CD4-positive, alpha-beta T cell treated with Interleukin-12 subunit alpha and Interleukin-12 subunit beta, for 1 hour (primary cell): ENCODE results near the gene MYBPH.

Source experiments
- DNase-seq: peaks from one replicate; pipeline ENCODE4 v3.0.0-alpha.2; 2020

MYBPH gene

DNA sequence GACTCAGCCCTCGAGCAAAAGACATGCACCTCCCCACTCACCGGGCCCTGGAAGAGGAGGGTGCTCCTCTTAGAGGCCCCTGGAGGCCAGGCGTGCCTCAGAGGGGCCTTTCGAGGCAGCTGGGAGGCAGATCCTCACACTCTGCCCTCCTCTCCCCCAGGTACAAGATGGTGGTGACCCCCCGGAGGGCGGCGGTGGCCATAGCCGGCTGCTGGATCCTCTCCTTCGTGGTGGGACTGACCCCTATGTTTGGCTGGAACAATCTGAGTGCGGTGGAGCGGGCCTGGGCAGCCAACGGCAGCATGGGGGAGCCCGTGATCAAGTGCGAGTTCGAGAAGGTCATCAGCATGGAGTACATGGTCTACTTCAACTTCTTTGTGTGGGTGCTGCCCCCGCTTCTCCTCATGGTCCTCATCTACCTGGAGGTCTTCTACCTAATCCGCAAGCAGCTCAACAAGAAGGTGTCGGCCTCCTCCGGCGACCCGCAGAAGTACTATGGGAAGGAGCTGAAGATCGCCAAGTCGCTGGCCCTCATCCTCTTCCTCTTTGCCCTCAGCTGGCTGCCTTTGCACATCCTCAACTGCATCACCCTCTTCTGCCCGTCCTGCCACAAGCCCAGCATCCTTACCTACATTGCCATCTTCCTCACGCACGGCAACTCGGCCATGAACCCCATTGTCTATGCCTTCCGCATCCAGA is 10.4 kb downstream of the MYBPH start:
- no peak for DNase-seq

DNA sequence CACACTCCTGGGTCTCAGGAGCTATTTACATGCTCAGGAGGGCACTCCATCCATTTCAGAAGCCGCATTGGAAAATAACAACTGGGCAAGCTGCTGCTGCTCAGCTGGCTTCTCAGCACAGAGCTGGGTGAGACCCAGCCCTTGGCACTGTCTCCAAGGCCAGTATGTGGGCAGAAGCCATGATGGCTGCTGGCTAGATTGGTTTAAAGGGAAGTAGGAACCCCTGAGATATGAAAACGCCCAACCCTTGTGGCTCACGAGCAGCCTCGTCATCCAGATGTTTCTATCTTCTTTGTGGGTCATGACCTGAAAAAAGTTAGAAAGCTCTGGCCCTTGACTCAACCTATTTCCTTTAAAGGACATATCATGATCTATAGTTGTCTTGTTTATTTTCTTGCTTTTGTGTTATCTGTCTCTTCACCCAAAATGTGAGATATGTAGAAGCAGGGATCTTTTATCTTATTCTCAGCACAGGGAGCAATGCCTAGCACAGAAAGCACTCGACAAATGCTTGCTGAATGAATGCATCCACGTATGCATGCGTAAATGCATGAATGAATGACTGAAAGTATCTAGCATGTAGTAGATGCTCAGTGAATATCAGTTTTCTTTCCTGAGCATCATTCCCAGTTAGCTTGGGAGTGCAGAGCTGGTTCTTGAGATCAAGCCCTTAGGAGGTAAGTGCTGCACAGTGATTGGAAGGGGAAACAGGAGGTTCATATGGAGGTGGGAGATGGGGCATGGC is 11.6 kb downstream of the MYBPH start:
- DNase-seq = no peak

DNA sequence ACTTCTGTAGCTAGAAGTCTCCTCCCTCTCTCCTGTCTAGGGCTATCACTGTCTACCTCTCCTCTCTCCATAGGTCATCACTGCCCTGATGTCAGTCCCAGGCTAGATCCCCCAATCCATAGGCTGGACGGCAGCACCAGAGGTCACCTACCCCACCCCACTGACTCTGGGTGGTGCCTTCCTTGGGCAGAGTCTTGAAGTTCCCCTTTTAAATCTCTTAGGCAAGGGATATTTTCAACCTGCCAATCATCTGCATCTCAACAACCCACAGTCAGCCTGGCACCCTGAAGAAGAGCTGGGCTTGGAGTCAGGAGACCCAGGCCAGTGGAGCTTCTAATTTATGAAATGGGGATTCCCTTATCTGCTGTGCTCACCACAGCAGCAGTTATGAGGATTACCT is 13.2 kb downstream of the MYBPH start:
- no peak for DNase-seq

DNA sequence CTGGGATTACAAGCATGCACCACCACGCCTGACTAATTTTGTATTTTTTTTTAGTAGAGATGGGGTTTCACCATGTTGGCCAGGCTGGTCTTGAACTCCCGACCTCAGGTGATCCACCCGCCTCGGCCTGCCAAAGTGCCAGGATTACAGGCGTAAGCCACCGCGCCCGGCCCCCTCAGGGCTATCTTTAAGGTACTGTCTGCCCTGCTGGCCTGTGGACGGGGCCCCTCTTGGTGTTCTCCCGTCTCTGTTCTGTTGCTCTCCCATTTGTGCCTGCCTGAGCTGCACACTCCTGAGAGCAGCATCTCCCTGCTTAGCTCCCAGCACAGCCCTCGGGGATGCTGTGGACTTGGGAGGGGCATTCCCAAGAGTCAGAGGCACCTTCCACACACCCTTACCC is 13.9 kb downstream of the MYBPH start:
- no peak for DNase-seq

DNA sequence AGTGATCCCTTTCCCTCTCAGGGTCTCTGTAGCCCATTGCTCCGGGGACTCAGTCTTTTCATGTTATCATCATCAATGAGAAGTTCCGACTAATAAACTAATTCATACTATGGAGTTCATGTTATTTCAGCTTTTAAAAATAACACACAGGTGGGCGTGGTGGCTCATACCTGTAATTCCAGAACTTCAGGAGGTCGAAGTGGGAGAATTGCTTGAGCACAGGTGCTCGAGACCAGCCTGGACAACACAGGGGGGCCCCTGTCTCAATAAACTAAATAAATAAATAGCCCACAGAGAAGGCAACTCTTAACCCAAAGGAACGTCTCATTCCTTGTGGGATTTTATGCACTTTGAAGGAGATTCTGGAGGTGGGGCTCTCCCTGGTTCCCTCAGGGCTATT is 14.5 kb downstream of the MYBPH start:
- DNase-seq = no peak

DNA sequence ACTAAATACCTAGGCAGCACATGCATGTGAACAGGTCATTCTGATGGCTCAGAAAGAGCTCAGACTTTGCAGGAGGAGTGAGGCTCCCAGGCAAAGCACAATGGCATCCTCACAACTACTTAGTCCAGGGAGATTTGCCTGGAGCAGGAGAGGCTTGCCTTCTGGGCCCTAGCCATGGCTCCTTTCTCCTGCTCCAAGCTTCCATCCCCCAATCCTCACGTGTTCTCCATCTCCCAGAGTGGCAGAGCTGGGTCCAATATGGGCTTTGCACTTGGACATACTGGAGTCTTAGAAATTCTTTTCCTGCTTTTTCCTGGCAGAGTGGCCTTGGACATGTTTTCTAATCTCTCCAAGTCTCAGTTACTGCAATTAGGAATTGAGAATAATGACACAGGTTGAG is 15.8 kb downstream of the MYBPH start:
- no peak for DNase-seq

DNA sequence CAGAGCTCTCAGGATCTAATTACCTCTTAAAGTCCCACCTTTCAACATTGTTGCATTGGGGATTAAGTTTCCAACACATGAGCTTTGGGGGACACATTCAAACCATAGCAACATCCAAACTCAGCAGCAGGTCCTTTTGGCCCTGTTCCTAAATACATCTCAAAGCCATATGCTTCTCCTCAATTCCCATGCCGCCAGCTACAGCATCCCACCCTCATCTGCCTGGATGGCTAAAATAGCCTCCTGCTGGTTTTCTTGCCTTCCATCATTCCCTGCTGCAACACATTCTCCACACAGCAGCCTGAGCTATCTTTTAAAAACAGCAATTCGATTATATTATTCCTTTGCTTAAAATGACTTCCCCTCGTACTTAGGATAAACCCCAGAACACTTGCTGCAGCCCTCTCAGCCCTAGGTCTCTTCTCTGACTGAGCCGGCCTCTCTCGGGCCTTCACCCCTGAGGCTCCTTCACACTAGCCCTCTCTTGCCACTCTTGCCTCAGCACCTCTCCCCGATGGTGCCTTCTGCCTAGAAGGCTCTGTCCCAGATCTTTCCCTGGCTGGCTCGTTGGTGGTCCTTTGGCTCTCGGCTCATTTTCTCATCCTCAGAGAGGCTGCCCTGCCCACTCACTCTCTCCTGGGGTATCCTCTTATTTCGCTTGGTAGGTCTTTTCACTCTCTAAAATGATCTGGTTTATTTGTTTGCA is 16.5 kb downstream of the MYBPH start:
- no peak for DNase-seq

DNA sequence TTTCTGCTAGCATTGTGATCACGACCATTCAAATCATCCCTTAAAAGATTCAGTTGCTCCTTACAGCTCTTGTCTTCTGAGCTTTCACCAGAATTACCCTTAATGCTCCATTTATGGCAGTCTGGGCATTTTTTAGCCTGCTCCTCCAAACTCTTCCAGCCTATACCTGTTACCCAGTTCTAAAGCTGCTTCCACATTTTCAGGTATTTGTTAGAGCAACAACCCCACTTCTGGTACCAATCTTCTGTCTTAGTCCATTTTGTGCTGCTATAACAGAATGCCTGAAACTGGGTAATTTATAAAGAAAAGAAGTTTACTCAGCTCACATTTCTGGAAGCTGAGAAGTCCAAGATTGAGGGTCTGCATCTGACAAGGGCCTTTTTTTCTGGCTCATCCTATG is 17.2 kb downstream of the MYBPH start:
- no peak for DNase-seq

DNA sequence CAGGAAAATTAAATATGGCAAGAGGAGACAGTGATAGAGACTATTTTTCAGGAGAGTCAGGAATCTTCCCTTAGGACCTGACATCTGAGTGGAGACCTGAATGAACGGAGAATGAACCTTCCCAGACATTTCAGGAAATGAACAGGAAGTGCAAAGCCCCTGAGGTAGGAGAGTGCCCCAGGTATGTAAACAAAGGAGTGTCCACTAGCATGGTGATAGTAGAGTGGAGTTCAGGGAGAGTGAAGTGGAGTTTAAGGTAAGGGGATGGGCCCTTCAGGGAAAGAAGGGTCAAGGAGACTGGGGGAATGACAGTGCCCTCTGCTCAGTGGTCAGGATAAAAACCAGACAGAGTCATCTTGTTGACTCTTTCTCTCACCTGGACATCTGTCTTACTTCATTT is 19.3 kb downstream of the MYBPH start:
- no peak for DNase-seq

DNA sequence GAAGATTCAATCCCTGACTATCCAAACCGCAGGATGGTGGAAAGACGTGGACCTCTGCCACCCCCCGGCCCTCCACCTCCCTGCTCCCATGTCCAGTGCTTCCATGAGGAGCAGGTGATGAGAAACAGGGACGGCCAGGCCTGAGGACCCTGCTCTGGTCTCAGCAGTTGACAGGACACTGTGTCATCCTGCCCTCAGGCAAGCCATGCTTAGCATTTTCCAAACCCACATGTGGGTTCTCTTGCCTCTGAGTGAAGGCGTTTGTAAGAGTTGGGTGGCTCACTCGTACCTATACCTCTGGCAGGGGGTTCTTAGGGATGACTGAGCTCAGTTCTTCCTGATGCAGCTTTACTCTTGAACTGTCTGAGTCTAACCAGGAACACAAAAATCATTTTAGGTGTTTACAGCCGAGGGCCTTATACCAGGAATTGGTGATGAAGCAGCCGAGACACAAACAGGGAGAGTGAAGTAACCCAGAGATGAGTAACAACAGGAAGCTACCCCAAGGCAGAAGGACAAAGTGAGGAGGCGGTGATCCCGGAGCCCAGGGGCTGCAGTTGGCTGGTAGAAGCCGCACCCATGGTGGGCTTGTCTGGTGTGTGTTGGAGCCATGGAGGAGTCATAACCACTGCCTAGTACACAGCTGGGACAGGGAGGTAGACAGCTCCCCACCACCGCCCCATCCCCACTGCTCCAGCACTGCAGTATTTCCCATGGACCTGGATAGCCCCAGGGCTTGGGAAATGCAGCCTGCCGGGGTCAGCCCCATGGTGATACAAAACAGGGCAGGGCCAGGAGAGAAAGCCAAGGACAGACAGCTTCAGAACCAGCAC is 21.4 kb downstream of the MYBPH start:
- DNase-seq = no peak

DNA sequence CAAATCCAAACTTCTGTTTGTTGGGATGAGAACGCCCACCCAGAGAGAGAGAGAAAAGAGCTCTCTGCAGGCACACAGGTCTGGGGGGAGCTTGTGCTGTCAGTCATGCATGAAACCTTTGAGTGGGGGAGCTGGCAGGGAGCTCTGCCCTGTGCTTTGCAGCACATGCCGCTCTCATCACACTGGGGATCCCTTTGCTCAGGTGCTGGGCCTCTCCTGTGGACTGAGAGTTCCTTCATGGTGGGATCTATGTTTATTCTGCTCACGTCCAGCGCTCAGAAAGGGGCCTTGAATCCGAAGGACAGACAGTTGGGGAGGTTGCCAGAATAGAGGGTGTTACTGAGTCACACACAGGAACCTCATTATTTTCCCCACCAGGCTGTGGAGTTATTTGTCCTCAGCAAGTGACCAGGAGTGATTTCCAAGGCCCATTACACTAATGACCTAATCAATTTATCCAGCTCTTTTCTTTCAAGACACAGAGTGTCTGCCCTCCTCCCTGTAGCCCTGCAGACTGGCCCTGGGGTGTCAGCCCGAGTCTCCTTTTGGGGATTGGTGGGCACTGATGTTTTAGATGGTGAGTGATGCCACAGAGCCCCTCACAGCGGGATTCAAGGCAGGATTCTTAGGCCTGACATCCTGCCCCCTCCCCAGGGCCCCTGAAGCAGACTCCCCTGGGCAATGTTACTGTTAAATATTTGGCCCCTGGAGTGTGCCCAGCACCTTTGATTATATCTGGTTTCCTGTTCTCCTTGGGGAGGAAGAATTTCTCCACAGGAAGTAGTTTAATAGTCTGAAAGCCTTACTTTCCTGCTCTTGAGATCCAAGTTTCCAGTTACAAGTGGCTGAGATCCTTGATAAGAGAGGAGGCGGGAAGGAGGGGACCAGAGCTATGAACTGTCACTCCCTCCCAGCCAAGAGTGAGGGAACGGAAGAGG is 22.3 kb downstream of the MYBPH start:
- no peak for DNase-seq

DNA sequence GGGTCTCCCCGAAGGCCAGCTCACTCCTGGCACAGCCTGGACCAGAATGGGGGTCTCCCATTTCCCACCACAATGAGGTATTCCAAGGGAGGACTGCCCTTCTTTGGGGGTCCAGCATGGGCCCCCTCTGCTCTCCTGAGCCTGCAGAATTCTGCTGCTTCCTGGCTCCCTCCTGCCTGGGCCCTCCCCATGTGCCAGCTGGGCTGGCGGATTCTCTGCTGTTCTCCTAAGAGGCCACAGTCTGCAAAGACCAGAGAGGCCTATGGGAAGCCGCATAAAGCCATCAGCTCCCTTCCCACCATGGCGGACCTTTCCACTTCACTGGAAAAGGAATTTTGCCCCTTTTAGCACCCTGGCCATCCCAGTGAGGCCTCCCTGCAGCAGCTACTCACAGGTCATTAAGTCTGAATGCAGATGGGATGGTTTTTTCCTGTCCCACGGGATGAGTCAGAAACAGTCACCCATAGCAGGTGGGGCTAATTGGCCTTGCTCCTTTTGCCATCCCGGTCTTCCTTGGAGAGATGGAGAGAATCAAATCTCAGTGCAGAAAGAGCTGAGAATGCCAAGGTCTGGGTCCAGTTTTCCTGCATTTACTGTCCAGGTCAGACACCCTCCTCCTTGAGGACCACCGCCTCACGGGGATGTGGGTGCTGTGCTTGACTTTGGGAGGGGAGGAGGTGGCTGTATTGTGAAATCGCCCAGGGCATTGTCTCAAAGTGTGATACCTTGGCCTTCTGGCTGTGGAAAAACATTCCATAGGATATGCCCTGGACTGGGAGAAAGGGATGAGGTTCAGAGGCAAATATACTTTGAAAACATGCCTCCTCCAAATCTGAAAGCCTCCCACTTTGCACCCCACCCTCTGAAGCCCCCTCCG is 23.2 kb downstream of the MYBPH start:
- DNase-seq = no peak

DNA sequence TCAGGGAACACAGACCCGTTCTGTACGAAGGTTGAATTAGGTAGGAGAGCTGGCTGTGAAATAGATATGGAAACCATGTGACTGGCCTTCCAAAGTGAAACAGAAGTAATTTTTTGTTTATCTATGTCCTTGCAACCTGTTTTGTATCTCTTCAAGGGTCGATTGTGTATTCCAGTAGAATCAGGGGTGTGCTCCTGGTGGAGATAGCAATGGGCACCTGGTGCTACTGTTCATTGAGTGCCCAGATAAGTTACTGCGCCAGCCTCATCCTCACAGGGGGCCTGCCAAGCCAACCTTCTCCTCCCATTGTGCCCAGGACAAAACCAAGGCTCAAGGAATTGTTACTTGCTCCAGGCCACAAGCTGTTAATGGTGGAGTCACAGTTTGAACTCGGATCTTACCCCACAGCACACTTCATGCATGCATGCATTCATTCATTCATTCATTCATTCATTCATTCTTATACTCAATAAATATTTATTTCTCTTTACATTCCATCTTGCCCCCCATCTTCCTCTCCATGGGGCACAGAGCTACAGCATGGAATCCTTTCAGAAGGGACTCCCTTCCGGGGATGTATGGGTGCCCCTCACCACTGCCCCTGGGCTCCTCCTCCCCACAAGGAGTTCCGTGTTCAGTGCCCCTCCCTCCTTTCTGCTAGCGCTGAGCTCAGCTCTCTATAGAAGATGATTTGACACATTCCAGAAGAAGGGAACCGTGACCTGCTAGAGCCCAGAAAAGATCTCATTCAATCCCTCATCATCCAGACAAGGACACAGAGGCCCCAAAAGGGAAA is 24.1 kb downstream of the MYBPH start:
- no peak for DNase-seq

DNA sequence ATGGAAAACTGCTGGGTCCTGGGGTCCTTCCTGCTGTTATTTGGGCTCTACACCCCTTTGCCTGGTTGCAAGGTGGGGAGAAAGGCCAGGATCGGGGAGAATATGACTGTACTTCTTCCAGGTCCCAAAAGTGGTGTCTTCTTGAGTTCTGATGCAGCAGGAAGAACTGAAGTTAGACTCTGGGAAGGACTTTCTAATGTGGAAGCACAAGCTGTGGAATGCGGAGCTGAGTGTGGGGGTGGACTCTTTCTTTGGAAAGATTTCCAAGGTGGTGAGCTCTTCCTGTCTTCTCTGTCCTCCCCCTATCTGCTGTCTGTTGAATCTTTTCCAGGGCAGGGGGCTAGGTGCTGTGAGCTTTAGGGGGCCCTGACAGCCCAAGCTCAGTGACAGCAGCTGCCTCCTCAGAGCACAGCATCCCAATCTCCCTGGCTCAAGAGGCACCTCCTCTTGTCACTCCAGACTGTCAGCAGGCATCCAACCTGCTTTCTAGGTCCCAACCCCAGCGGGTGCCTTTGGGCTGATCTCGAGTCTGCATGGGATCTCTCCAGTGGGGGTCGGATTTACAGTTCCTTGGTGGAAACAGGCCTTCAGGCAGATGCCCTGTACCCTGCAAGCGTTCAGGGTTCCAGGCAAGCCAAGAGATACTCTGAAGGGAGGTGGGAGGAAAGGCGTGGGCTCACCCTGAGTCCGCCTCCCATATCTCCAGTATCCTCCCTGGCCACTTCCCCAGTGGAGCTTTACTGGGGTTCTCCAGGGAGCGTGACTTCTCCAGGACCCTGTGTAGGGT is 24.9 kb downstream of the MYBPH start:
- DNase-seq = no peak

DNA sequence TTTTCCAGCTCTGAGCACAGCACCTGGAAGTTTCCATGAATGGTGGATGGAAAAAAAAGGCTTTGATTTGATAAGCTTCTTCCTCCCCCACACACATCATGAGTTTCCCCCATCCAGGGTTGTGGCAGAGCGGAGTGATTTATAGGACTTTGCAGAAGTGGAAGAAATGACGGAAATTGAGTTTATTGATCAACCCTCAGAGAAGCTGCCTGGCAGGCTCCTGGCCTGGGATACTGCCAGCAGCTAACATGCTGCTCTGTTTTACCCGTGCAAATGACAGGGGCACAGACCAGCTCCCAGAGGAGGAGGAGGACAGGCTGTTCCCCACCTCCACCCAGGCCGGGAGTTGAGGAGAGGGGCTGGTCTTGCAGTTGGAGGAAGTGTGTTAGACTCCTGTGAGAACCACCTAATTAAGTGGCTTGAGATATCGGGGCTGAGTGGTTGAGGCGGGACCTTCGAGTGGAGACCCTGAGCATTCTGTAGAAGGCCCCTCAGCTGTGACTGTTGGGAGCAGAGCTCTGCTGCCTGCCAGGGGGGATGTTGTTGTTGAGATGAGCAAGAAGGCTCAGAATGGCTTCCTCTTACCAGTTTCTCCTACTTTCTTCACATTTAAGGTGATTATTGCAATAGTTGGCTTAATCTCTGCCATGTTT is 26.3 kb downstream of the MYBPH start:
- DNase-seq = no peak

DNA sequence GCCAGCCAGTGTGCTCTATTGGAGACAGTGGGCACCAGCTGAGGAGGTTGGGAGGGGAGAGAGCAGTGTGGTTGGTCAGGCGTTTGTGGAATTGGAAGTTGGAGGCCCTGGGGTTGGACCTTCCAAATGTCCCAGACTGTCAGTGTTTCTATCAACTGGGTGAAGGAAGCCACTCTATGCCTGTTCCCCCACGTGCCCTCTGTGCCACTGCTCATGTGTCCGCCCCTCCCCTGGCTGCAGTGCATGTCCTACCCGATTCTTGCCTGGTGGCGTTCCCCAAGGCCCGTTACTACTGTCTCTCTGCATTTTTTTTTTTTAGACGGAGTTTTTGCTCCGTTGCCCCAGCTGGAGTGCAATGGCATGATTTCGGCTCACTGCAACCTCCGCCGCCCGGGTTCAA is 27.0 kb downstream of the MYBPH start:
- DNase-seq = no peak

DNA sequence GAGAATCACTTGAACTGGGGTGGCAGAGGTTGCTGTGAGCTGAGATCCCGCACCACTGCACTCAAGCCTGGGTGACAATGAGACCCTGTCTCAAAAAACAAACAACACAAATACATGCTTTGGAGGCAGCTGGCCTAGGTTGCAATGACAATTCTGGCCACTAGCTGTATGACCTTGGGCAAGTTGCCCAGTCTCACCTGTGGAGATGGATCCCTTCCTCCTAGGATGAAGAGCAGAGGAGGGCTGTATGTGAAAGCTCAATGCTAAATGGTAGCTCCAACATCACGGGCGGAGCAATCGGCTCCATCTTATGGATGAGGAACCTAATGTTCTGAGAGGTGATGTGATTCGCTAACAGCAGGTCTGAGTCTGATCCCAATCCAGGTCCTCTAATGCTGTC is 27.5 kb downstream of the MYBPH start:
- no peak for DNase-seq

DNA sequence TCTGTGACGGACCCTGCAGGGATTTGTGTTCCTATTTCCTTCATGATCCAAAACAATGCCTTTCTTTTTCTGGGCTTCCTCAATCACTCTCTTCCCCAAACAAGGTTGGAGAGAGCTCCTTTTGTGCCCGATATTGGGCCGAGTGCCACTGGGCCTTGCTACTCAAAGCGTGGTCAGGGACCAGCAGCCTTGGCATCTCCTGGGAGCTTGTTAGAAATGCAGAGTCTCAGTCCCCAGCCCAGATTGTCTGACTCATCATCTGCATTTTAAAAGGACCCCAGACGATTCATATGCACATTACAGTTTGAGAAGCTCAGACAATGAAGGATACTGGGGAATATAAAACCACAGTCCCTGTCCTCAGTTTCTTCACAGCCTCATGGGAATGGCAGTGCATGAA is 28.2 kb downstream of the MYBPH start:
- no peak for DNase-seq

DNA sequence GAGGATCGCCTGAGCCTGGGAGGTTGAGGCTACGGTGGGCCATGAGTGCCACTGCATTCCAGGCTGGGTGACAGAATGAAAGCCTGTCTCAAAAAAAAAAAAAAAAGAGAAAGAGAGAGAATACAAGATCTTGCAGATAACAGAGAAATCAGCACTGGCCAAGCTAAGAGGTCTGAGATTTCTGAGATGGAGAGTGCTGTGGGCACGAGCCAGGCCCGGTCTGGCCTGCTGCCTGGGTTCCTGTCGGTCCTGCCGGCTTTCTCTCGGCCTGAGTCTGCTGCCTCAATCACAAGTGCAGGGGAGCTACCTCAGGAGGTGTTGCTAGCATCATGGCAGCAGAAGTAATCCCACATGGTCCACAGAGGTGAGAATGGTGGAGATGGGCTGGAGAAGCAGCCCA is 29.1 kb downstream of the MYBPH start:
- DNase-seq = no peak
